HG02840 (cell line): ENCODE measurements around the gene FRY.
"Not testable (repeated sequence)": the region's sequence is repeated elsewhere in the genome, so short reads cannot be mapped to it uniquely, and the experiment has no call there.

Experiments used
- ATAC-seq: cut with Tn5 transposase; IDR thresholded peaks from one replicate; pipeline ENCODE4 v1.9.1; 2021; ENCODE audit warnings: mild to moderate bottlenecking, moderate library complexity, moderate number of reproducible peaks; ENCODE audit not compliant: unreplicated experiment, low FRiP score

Gene FRY

DNA sequence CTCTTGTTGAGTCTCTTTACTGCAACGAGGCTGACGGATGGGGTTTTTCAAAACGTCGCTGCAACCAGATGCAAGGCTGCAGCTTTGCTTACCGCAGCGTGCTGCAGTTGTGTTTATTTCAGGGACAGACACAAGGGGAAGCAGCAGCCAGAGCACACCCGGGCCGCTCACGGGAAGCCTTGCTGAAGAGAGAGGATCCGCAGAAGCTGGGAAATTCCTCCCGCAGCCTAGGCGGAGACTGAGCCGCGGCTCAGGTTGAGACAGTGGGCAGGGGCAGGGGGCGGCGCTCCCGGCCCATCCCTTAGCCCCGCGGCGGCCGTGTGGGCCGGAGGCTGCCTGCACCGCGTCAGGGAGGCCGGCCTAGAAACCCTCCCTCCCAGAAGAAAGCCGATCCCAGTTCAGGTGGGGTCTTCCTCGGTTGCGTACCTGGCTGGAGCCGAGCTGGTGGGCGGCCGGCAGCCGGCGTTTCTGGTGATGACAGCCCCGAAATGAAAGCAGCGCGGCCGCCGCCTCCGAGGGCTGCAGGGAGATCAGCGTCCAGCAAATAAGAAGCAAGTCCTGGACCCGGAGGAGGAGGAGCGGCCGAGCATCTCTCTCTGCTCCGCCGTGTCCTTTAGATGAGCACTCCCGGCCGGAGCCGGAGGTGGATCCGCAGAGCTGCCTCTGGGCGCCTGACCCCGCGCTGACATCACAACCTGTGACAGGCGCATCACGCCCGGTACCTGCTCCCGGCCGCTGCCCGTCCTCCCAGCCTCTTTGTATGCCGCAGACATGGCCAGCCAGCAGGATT lies at the start of gene FRY:
Gene FRY (plus strand): TSS at position 750 of the 790 bp plus-strand sequence. CDS start 22 bp downstream, at position 772.
- peak; percentile 72 for ATAC-seq

GRCh38 chr13:31982124-31982523 lies 49.5 kb upstream of the FRY start:
- ATAC-seq, result no peak

DNA sequence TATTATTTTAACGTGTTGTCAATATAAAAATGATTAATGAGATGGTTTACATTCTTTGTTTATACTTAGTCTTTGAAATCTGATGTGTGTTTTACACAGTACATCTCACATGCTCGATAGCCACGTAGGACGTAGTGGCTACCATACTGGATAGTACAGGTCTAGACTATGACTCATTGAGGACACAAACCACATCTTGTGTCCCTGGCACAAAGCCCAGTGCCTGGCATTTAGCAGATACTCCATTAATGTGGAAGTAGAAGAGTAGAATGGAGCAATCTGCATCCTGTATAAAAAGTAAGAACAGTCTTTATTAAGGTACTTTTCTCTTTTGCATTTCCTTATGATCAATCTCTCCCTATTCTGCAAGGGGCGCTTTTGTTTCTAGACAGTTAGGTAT lies 49.0 kb upstream of the FRY start:
- ATAC-seq, result no peak

DNA sequence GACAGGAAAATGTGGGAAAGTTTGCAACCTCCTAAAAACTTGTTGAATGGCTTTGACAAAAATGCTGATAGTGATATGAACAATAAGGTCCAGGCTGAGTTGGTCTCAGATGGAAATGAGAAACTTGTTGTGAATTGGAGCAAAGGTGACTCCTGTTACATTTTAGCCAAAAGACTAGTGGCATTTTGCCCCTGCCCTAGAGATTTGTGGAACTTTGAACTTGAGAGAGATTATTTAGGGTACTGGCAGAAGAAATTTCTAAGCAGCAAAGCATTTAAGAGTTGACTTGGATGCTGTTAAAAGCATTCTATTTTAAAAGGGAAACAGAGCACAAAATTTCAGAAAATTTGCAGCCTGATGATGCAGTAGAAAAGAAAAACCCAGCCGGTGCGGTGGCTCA lies 47.9 kb upstream of the FRY start:
- ATAC-seq, result not testable (repeated sequence)

GRCh38 chr13:31984388-31984787 lies 47.2 kb upstream of the FRY start:
- not testable (repeated sequence) for ATAC-seq

GRCh38 chr13:31986676-31987470 lies 44.7 kb upstream of the FRY start:
- ATAC-seq, result no peak

DNA sequence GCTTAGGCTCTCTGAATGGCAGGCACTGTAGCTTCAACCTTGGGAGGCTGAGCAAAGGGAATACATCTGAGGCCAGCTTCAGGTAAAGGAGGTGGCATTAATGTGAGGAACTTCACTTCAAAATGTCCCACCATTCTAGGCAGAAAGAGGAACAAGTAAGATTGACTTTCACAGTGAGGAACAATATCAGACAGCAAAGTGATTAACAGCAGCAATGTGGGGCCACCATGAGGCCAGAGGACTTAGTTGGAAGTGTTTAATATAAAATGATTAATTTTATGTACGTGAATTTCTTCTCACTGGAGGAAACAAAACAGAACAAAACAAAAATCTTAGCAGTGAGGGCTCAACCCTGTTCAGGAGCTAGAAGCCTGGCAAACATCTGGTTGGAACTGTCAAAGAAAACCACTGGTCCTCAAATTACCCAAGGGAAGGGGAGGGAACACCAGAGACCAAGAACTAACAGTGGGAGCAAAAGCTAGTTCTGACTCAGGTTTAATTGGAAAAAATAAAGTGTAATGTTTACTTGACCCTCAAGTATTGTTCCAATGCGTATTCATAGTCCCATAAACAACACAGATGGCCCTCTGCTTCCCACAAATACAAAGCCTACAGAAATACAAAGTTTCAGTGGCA lies 43.9 kb upstream of the FRY start:
- ATAC-seq, result no peak

- not testable (repeated sequence) for ATAC-seq
Observed at GRCh38 chr13:31994367-31994766, 37.2 kb upstream of the FRY start.

DNA sequence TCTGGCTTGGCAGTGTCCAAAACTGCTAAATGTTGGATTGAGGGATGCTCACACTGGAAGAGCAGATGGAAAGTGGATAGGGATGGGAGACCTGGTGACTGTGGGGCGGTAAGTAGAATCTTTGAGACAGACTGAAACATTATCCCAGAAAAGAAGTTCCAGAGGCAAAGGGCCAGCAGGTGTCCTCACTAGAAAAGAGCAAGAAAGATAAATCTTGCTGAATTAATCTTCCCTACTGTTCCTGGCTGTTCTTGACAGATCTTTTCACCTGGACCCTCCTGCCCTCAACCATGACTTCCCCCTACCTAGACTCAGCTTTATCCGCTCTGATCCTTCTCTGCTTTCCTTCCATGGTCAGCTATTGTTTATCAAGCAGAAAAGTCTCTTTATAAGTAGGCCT lies 35.0 kb upstream of the FRY start:
- ATAC-seq, result no peak

DNA sequence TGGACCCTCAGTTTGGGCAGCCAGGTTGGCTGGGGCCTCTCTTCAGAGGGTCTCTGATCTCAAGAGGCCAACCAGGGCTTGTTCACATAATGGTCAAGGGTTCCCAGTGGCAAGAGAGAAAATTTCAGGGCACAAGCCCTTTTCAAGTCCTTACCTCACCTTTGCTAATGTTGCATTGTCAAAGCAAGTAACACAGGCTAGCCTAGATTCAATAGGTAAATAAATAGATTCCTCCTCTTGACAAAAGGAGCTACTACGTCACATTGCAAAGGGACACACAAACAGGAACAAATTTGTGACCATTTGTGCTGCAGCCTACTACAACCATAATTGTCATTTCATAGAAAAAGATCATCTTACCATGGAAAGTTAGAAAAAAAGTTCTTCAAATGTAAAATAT lies 33.9 kb upstream of the FRY start:
- no peak for ATAC-seq

DNA sequence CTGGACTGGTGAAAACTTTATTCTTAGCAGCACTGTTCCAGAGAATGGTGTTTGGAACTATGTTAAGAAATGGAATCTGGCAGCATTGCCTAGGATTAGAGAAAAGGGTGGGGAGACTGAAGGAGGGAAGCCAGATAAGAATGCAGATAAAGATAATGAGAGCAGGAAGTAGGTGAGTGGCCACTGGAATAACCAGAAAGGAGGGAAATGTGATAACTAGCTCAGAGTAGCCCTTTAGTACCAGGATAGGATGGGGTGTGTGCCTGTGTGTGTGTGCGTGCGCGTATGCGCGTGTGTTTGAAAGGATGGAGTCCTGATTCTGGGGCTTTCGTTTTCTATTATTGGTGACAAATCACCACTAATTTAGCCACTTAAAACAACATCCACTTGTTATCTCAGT lies 33.4 kb upstream of the FRY start:
- no peak for ATAC-seq

GRCh38 chr13:32000754-32001153 lies 30.8 kb upstream of the FRY start:
- ATAC-seq, result not testable (repeated sequence)

DNA sequence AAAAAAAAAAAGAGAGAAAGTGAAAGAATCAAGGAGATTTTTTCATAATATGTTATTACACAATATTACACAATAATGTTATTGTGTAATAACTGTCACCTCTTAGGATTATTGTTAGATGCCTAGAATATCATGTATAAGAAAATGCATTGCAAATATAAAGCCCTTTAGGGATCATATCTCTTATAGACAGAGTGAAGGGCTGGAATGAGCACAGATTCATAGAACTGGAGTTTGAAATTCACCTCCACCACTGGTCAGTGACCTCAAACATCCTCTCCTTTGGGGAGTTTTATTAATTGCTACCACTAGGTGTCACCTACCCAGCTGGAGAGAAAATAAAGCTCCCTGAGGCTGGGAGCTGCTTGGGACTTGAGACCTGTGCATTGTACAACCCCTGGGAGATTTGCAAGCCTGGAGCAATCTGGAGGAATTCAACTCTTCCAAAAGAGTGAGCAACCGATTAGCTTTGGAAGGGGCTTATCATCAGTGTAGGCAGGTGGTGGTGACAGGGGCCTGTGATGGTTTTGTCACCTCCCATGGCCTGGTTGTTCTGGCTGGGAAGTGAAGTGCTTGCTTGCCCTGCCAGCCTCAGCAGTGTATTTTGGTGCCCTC lies 30.3 kb upstream of the FRY start:
- ATAC-seq, result no peak

- ATAC-seq, result no peak
Observed at GRCh38 chr13:32001769-32002168, 29.8 kb upstream of the FRY start.

DNA sequence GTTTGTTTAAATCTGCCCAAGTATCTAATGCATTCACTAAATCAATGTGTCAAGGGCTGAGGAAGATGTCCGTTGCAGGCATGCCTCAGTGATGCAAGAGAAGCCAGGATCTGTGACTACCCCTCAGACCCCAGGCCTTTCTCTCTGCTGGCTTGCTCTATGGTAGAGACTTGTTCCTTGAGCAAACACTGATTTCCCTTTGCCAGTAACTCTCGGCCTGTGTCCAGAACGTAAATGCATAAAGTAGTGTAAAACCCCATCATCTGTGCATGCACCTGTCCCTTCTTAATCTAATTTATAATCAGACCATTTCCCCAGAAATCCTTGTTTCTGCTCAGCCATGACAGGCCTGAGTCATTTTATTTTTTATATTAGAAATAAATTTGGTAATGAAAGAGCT lies 28.7 kb upstream of the FRY start:
- no peak for ATAC-seq

DNA sequence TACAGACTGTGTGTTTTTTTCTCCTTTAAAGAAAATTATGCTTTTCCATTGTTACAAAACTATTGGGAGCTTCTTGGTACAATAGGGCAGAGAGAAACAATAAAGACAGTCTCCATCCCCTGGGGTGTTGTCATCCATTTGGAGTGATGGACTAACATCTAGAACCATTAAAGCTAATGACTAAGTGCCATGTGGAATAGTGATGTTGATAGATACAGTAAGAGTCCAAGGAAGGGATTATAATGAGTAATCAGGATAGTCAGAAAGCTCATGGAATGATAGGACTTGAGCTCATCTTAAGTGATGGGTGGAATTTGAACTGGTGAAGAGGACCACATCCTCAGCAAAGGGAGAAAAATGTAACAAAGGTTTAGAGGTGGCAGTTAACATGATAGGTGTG lies 24.1 kb upstream of the FRY start:
- ATAC-seq, result no peak

DNA sequence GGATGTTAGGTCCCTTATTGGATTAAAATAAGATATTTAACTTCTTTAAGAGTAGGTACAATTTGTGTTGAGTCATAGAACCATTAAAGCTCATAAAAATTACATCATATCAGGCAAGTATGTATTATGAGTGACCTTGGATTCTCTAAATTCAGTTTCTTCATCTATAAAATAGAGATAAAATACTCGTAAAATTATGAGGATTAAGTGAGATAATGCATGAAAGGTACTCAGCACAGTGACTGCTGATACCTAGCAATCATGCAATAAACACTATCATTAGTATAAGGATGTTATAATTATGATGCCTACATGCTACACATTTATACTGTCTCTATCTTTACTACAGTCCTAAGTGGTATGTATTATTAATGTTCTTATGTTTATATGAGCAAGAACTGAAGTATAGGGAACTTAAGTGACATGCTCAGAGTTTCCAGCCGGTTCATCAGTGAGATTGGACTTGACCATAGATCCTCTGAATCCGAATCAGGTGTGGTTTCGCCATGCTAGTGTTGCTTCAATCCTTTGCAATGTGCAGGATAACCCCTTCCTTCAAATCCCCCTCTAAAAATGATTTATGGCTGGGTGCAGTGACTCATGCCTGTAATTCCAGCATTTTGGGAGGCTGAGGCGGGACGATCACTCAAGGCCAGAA lies 22.9 kb upstream of the FRY start:
- ATAC-seq, result no peak

- no peak for ATAC-seq
Observed at GRCh38 chr13:32009362-32009761, 22.2 kb upstream of the FRY start.

DNA sequence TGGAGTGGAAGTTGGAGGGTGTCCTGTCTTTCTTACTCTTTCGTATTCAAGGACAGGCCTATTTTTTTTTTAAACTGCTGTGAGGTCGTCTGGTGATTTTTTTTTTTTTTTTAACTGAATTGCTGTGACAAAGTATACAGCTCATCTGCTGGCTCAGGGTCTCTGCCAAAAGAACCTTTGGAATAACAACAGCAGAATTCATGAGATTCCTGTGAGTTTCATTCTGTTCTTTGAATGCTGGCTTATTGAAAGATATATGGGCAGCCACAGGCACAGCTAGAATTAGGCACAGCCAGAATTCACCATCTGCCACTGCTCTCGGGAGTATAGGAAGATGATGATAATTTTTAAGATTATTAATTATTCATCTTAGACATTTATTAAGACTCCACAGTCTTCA lies 21.4 kb upstream of the FRY start:
- ATAC-seq, result no peak

- no peak for ATAC-seq
Observed at GRCh38 chr13:32011971-32012370, 19.6 kb upstream of the FRY start.
